Measurements from ENCODE around the gene PSPC1.

The PSPC1 gene

DNA sequence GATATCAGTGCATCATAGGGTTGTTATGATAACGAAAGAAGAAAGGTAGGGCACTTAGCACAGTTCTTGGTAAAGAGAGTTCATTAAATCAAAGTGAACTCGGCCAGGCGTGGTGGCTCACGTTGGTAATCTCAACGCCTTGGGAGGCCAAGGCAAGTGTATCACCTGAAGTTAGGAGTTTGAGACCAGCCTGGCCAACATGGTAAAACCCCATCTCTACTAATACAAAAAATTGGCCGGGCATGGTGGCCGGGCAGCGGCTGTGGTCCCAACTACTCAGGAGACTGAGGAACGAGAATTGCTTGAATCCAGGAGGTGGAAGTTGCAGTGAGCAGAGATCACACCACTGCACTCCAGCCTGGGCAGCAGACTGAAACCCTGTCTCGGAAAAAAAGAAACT lies 19.1 kb downstream of the PSPC1 start:
- Histone ChIP-seq H2AFZ (ENCODE audit: low read depth, low read length, severe bottlenecking) (no peak overlapping the region), H3K9me2 (replicated peaks; ENCODE audit: insufficient read depth, low read length) (no peaks in the 10 kb centered on the region), H4K20me1 (ENCODE audit: low read depth, low read length) (peaks cover 43% of the 10 kb centered on the region), H3K9me3 (ENCODE audit: insufficient read depth, low read length) (no peaks in the 10 kb centered on the region), H3K27me3 (ENCODE audit: low read length) (no peaks in the 10 kb centered on the region), H3K9ac (ENCODE audit: low read length) (no peak overlapping the region), H3K4me3 (ENCODE audit: insufficient read depth, low read length, poor library complexity, severe bottlenecking) (no peak overlapping the region), H3F3A (ENCODE audit: insufficient read depth) (peaks cover 10% of the 10 kb centered on the region), H3K4me2 (ENCODE audit: low read depth, low read length, poor library complexity, severe bottlenecking) (no peak overlapping the region), H3K36me3 (ENCODE audit: low read length) (peaks cover 41% of the 10 kb centered on the region; the same call in 1 of the 2 replicates), H3K79me2 (ENCODE audit: insufficient read depth, low read length) (peaks cover 100% of the 10 kb centered on the region), H3K27ac (ENCODE audit: low read depth, low read length) (no peak overlapping the region)
- TF ChIP-seq EZH2phosphoT487 (conservative IDR thresholded peaks at IDR 0.05; ENCODE audit: low read length) = no peak
- TF ChIP-seq, protein P1, sequence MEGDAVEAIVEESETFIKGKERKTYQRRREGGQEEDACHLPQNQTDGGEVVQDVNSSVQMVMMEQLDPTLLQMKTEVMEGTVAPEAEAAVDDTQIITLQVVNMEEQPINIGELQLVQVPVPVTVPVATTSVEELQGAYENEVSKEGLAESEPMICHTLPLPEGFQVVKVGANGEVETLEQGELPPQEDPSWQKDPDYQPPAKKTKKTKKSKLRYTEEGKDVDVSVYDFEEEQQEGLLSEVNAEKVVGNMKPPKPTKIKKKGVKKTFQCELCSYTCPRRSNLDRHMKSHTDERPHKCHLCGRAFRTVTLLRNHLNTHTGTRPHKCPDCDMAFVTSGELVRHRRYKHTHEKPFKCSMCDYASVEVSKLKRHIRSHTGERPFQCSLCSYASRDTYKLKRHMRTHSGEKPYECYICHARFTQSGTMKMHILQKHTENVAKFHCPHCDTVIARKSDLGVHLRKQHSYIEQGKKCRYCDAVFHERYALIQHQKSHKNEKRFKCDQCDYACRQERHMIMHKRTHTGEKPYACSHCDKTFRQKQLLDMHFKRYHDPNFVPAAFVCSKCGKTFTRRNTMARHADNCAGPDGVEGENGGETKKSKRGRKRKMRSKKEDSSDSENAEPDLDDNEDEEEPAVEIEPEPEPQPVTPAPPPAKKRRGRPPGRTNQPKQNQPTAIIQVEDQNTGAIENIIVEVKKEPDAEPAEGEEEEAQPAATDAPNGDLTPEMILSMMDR (IDR thresholded peaks at IDR 0.05; ENCODE audit: insufficient read depth, low read length, poor library complexity, severe bottlenecking) = no peak

- Histone ChIP-seq H3F3A (ENCODE audit: insufficient read depth) (no peaks in the 10 kb centered on the region), H3K4me2 (ENCODE audit: low read depth, low read length, poor library complexity, severe bottlenecking) (no peak overlapping the region), H2AFZ (ENCODE audit: low read depth, low read length, severe bottlenecking) (no peak overlapping the region), H3K27ac (ENCODE audit: low read depth, low read length) (no peak overlapping the region), H3K9ac (ENCODE audit: low read length) (no peak overlapping the region), H4K20me1 (ENCODE audit: low read depth, low read length) (peaks cover 19% of the 10 kb centered on the region), H3K79me2 (ENCODE audit: insufficient read depth, low read length) (peaks cover 98% of the 10 kb centered on the region), H3K36me3 (ENCODE audit: low read length) (peaks cover 23% of the 10 kb centered on the region; the same call in 1 of the 2 replicates), H3K4me3 (ENCODE audit: insufficient read depth, low read length, poor library complexity, severe bottlenecking) (no peak overlapping the region), H3K27me3 (ENCODE audit: low read length) (no peaks in the 10 kb centered on the region), H3K9me3 (ENCODE audit: insufficient read depth, low read length) (no peaks in the 10 kb centered on the region), H3K9me2 (replicated peaks; ENCODE audit: insufficient read depth, low read length) (no peaks in the 10 kb centered on the region)
- TF ChIP-seq, protein P1 (IDR thresholded peaks at IDR 0.05; ENCODE audit: insufficient read depth, low read length, poor library complexity, severe bottlenecking) = no peak
- TF ChIP-seq EZH2phosphoT487 (conservative IDR thresholded peaks at IDR 0.05; ENCODE audit: low read length) = no peak
Observed at GRCh38 chr13:19759669-19760068, 23.1 kb downstream of the PSPC1 start.

- Histone ChIP-seq H3K4me3 (ENCODE audit: insufficient read depth, low read length, poor library complexity, severe bottlenecking) (no peak overlapping the region), H3F3A (ENCODE audit: insufficient read depth) (no peaks in the 10 kb centered on the region), H4K20me1 (ENCODE audit: low read depth, low read length) (peaks cover 22% of the 10 kb centered on the region), H3K27ac (ENCODE audit: low read depth, low read length) (no peak overlapping the region), H2AFZ (ENCODE audit: low read depth, low read length, severe bottlenecking) (no peak overlapping the region), H3K9me3 (ENCODE audit: insufficient read depth, low read length) (no peaks in the 10 kb centered on the region), H3K27me3 (ENCODE audit: low read length) (no peaks in the 10 kb centered on the region), H3K9me2 (replicated peaks; ENCODE audit: insufficient read depth, low read length) (no peaks in the 10 kb centered on the region), H3K9ac (ENCODE audit: low read length) (no peak overlapping the region), H3K4me2 (ENCODE audit: low read depth, low read length, poor library complexity, severe bottlenecking) (no peak overlapping the region), H3K79me2 (ENCODE audit: insufficient read depth, low read length) (peaks cover 89% of the 10 kb centered on the region), H3K36me3 (ENCODE audit: low read length) (peaks cover 36% of the 10 kb centered on the region)
- no peak for TF ChIP-seq EZH2phosphoT487 (conservative IDR thresholded peaks at IDR 0.05; ENCODE audit: low read length)
- TF ChIP-seq, protein P1 (IDR thresholded peaks at IDR 0.05; ENCODE audit: insufficient read depth, low read length, poor library complexity, severe bottlenecking) = no peak
Observed at GRCh38 chr13:19742643-19743042, 40.1 kb downstream of the PSPC1 start.
